HUDEP-2 (cell line): ENCODE data around the gene BMERB1.
A peak's percentile ranks its signal among the peaks of the same experiment; 100 is the strongest.

Experiments
- DNase-seq, 76 experiments: peaks; one replicate each; lab custom pipeline; 2025; ENCODE audit not compliant: unreplicated experiment in 76 of 76; lab: John Stamatoyannopoulos, UW

The BMERB1 gene

GRCh38 chr16:15581127-15581815 lies 146.9 kb downstream of the BMERB1 start:
- no peak for DNase-seq

- no peak for DNase-seq
Measured at GRCh38 chr16:15583526-15583925, 149.1 kb downstream of the BMERB1 start.

DNA sequence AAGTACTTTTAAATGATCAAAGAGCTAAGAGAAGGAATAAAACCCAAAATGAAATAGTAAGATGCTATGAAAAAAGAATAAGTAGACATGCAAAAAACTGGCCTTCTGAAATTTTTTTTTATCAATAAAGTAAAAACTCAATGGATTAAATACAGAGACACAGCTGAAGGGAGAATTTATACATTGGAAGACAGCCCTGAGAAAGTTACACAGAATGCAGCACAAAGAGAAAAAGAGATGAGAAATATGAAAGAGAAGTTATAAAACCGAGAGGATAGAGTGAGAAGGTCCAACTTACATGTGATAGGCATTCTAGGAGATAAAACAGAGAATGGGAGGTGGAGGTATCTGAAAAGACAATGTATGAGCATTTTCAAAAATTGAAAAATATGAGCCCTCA lies 151.6 kb downstream of the BMERB1 start:
- DNase-seq: no peak

- no peak for DNase-seq
Measured at GRCh38 chr16:15586716-15587115, 152.3 kb downstream of the BMERB1 start.

DNA sequence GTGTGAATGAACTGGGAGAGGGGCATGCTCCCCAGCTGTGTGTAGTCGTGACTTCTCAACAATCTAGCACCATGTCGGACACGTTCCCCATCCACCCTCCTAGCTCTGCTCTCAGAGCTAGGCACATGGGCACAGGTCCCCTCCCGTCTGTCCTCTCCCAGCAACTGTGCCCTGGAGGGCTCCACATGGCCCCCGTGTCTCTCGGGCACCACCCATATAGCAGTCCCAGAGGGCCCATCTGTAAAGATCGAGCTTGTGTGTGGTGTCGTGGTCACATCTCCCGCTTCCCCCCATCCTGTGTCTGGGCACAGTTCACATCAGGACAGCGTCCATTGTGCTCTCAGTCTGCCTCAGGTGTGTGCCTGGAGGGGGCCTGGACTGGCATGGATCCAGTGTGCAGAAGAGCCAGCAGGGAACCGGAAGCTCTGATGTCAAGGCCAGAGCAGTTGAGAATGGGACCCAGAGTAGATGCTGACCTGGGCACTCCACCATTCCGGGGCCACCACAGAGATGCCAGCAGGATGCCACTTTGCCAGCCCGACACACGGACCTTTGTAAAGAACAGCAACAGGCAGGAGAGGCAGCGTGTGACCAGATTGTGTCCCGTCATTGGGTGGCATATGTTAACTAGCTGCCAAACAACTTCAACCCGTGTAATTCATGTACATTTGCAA lies 152.9 kb downstream of the BMERB1 start:
- DNase-seq: no peak

DNA sequence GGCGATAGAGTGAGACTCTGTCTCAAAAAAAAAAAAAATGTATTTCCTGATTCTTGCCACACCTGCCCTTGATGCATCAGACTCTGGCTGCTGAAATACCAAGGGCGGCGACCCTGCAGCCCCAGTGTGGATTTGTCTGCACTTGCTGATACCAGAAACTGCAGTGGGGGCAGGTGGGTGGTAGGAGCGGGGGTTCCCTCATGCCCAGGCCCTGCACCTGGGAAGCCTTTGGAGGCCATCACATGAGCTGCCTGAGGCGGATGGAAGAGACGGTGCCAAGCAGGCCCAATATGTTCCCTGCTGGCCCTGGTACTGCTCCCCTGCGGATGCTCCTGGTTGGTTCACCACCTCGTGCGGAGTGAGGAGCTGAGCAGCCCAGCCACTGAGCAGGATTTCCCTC lies 157.9 kb downstream of the BMERB1 start:
- no peak for DNase-seq

- no peak for DNase-seq
Measured at GRCh38 chr16:15593235-15593634, 158.8 kb downstream of the BMERB1 start.

GRCh38 chr16:15594711-15595320 lies 160.4 kb downstream of the BMERB1 start:
- no peak for DNase-seq

DNA sequence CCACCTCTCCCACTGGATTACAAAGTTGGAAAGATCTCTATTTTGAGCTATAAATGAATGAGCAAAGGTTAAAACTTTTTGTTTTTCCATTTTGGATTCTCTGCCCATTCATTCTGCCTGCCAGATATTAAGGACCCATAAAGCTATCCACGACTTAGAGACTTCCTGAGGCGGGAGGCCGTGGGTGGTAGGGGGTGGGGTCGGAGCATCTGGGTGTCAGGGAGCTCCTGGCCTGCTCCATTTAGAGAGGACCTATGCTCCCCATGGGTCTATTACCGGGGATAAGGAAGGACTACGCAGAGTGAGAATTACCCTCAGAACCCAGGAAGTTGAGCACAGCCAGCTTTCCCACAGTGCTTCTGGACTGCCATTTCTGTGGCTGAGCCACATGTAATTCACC lies 162.7 kb downstream of the BMERB1 start:
- no peak for DNase-seq

- no peak for DNase-seq
Measured at GRCh38 chr16:15597822-15598647, 163.6 kb downstream of the BMERB1 start.

DNA sequence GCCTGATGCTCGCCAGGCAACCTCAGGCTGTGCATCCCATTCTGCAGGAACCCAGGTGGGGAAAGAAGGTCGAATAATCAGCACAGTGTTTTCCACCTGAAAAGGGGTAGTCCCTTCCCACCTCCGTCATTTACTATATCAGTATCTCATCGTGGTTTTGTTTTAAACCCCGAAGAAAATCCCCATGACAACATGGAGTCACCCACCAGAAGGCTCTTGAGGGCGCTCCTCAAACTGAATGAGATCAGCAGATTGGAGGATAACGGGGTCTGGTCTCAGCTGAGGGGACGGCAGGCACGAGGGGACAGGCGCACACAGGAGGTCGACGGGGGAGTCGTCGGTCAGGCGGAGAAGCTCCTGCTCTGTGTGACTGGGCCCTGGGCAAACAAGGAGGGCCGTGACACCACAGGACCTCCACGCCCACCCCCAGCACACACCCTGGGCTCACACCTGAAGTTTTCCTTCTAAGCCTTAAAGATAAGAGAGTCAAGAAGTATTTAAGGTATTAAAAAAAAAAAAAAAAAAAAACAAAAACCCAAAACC lies 164.3 kb downstream of the BMERB1 start:
- no peak for DNase-seq

GRCh38 chr16:15599303-15600070 lies 165.1 kb downstream of the BMERB1 start:
- no peak for DNase-seq

DNA sequence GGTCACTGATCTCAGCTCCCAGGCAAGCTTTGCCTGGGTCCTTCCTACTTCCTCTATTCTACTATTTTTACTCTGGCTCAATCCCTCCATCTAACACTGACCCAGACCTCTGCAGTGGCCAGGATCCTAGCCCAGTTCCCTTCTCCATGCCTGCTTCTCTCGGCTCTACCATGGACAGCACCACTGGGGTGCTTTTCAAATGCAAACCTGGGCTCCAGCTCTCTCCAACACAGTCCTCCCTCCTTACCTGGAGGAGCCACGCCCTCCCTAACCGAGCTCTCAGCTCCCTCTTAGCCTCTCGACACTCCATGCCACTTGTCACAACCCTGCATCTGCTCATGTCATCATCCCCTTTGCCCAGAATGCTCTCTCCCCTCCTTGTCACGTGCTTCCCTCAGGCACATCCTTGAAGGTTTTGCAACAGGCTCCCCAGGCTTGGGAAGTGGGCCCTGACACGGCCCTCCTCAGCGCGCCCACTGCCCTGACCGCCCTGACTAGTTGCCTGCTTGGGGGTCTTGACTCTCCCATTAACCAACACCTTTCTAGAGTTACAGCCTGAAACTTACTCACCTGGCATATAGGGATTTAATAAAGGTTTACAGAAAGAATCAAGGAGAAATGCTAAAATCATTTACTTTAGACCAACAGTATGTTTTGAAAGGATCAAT lies 167.0 kb downstream of the BMERB1 start:
- no peak for DNase-seq

DNA sequence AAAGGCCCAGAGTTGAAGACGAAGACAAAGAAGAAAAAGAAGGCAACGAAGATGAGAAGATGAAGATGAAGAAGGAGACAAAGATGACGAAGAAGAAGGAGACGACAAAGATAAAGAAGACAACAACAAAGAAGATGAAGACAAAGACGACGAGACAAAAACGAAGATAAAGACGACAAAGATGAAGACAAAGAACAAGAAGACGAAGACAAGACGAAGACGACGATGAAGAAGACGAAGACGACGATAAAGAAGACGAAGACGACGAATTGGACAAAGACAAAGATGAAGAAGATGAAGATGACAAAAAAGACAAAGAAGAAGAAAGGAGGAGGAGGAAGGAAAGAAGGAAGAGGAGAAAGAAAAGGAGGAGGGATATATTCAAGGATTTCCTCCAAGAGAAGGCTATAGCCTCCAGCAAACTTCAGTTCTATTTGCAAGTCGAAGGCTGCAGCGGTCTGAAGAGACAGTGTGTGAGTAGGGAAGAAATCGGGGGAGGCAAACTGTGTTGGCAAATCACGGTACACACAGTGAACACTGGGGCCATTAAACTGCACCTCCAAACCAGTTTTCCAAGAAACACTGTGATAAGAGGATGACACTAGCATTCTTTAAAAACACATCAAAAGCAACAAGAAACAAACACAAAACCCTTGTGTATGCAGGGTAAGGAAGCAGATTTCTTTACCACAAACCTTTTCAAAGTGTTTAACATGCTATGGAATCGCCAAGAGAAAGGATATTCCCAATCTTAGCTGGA lies 168.1 kb downstream of the BMERB1 start:
- no peak for DNase-seq

DNA sequence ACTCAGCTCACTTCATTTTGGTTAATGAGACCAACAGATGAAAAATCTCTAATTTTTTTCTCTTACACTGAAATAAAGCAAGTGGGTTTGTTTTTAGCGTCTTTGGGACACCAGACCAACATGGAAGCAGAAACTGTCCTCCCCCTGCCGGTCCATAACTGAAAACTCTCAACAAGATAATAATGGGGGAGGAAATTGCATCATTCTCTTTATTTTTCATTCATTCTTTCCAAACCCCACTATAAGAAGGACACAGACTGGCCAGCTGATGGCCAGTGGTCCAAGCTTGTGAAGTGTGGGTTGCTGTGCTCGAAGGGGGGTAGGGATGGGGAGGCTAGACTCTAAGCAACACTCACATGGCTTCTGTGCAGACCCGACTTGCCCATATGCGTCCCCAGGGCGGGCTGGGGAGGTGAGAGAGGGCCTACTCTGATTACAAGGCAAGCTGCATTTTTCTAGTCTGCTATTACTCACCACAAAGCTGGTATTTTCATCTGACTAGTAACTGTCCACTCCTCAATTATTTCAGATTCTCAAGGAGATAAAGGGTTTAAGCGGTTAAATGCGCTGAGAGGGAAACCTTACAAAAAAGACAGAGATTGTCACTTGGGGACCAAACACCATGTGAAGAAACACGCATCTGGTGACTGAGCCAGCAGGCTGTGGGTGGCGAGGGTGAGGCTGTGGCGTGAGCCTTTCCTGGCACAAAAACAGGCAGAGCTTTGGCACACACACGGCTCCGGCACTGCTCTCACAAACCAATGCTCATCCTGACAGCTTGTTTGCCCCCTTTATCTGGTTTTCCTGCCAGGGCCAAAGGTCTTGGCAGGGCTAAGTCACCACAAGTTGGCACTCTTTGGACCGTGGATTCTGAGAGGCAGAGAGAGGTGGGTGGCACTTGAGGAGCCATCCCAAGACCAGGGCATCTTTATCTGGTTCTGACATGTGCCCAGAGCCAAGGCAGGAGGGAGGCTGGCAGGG lies 170.4 kb downstream of the BMERB1 start:
- DNase-seq: peak in 74 of 76 experiments; percentile 7 to 97 (median 82)

DNA sequence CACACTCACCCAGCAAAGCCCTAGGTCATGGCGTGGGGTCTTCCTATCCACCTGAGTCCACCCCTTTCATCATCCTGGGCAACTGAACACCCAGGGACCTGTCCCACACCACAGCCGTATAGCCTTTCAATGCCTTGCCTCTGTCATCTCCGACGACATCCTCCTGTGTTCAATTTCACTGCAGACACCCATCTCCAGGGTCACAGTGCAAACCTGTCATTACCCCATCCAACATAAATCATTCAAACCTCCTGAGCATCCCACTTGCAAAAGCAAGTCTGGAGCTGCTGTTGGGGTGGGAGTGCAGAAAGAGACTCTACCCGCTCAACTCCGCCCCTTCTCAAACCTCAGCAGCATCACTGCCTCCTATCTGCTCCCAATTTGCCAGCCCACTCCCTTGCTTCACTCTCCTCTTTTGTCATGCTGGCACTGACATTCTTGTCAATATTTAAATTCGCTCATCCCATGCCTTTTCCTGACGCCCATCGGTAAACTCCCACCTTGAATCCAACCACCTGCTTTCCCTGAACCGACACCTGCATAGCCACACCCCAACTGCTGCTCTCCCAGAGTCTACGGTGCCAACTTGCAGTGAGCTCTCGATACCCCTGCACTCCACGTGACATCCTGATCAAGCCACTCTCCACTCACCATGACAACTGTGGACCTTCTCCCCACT lies 171.6 kb downstream of the BMERB1 start:
- DNase-seq: no peak

DNA sequence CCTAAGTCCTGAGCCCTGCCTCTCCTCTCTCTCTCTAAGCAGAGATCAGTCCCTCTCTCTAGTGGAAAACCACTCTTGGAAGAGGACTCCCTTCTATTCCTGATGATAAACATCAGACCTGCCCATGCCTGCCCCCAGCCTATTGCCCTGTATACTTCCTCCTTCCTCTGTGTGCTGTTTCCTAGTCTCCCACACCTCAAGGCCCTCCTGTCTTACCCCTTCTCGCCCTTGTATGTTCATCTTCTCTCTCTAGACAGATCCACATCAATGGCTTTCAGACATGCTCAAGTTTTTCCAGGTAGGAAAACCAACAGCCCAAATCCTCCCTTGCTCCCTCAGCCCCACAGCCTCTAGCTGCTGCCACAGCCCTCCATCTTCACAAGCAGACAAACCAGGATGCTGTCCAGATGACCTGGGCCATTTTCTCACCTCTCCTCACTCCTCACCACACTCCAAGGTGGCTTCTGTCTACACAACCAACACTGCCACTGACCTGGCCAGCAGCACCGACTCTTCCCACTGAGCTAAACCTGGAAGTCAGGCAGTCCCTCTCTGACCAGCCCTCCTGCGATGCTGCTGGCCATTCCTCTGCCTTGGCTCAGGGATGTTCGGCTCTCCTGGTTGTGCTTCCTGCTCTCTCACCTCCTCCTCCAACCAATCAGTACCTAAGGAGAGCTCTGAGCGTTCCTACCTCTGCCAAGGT lies 172.3 kb downstream of the BMERB1 start:
- peak in 1 of 76 experiments; percentile 2 for DNase-seq
